Measurements from ENCODE around the gene PRKAG2. TPM values are rescaled to one million over a fixed set of nuclear protein-coding genes. Genes with fewer than 3 reads are reported as not detected.

PRKAG2 gene
- total RNA-seq, 4 donors from 2014 or later, result 7.5 to 14.3 (median 12.2) TPM

GRCh38 chr7:151863386-151864079 lies 13.4 kb downstream of the PRKAG2 start:
- 91 to 97% methylated on average over 11 of the region's 11 CpGs for WGBS, 2 donors
- no peak overlapping the region for H3K4me3 ChIP-seq (ENCODE audit: low read depth, poor library complexity, severe bottlenecking)
- TF ChIP-seq, protein P1, sequence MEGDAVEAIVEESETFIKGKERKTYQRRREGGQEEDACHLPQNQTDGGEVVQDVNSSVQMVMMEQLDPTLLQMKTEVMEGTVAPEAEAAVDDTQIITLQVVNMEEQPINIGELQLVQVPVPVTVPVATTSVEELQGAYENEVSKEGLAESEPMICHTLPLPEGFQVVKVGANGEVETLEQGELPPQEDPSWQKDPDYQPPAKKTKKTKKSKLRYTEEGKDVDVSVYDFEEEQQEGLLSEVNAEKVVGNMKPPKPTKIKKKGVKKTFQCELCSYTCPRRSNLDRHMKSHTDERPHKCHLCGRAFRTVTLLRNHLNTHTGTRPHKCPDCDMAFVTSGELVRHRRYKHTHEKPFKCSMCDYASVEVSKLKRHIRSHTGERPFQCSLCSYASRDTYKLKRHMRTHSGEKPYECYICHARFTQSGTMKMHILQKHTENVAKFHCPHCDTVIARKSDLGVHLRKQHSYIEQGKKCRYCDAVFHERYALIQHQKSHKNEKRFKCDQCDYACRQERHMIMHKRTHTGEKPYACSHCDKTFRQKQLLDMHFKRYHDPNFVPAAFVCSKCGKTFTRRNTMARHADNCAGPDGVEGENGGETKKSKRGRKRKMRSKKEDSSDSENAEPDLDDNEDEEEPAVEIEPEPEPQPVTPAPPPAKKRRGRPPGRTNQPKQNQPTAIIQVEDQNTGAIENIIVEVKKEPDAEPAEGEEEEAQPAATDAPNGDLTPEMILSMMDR (IDR thresholded peaks at IDR 0.05), result no peak
- no peak for TF ChIP-seq POLR2A (IDR thresholded peaks at IDR 0.05)
- no peak for DNase-seq (ENCODE audit: low spot score in 2 of 2)
- intact Hi-C loops (cut with DNase I; ENCODE audit: low total_unique reads), result no loop called here

DNA sequence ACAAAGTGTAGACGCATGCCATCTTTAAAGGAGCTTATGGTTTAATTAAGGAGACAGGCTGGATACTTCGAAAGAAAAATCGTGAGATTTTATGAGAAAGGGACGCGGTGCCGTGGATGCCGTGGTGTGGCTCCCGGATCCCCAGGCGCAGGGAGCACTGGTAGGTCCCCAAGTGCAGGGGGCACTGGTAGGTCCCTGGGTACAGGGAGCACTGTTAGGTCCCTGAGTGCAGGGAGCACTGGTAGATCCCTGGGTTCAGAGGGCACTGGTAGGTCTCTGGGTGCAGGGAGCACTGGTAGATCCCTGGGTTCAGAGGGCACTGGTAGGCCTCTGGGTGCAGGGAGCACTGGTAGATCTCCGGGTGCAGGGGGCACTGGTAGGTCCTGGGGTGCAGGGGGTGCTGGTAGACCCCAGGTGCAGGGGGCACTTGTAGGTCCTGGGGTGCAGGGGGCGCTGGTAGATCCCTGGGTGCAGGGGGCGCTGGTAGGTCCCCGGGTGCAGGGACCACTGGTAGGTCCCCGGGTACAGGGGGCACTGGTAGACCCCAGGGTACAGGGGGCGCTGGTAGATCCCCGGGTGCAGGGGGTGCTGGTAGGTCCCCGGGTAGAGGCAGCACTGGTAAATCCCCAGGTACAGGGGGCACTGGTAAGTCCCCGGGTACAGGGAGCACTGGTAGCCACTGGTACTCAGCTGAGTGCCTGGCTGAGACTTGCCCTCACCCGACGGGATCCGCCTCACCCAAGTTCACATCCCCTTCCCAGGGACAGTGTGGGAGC lies 14.1 kb downstream of the PRKAG2 start:
- DNase-seq (ENCODE audit: low spot score in 2 of 2), result no peak
- TF ChIP-seq, protein P1 (IDR thresholded peaks at IDR 0.05), result no peak
- no peak for TF ChIP-seq POLR2A (IDR thresholded peaks at IDR 0.05)
- WGBS, 2 donors, result 92 to 96% methylated on average over 20 to 21 of the region's 21 CpGs
- H3K4me3 ChIP-seq (ENCODE audit: low read depth, poor library complexity, severe bottlenecking), result no peak overlapping the region
- intact Hi-C loops (cut with DNase I; ENCODE audit: low total_unique reads), result no loop called here

DNA sequence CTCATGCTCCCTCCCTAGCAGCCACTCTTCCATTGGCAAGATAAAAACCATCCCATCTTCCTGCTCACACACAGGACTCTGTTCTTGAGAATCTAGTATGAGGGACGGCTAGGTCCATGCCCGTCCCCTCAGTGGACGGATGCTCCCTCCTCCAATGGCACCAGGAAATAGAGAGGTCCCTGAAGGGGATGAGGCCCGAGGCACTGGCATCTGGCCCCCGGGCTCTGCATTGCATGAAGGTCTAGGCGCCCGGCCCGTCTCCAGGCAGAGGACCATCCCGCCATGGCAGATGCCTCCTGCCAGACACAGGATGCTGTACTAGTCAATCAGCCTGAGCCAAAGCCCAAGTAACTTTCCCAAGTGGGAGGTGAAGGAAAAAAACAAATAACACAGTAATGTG lies 15.0 kb downstream of the PRKAG2 start:
- H3K4me3 ChIP-seq (ENCODE audit: low read depth, poor library complexity, severe bottlenecking), result no peak overlapping the region
- TF ChIP-seq, protein P1 (IDR thresholded peaks at IDR 0.05), result no peak
- TF ChIP-seq POLR2A (IDR thresholded peaks at IDR 0.05), result no peak
- intact Hi-C loops (cut with DNase I; ENCODE audit: low total_unique reads), result no loop called here
- no peak for DNase-seq (ENCODE audit: low spot score in 2 of 2)
- 89 to 94% methylated on average over 9 of the region's 9 CpGs for WGBS, 2 donors

- intact Hi-C loops (cut with DNase I; ENCODE audit: low total_unique reads), result no loop called here
- WGBS, 2 donors, result 78 to 79% methylated on average over 5 of the region's 5 CpGs
- TF ChIP-seq, protein P1 (IDR thresholded peaks at IDR 0.05), result no peak
- TF ChIP-seq POLR2A (IDR thresholded peaks at IDR 0.05), result no peak
- H3K4me3 ChIP-seq (ENCODE audit: low read depth, poor library complexity, severe bottlenecking), result no peak overlapping the region
- no peak for DNase-seq (ENCODE audit: low spot score in 2 of 2)
Observed at GRCh38 chr7:151860771-151861170, 16.1 kb downstream of the PRKAG2 start.

DNA sequence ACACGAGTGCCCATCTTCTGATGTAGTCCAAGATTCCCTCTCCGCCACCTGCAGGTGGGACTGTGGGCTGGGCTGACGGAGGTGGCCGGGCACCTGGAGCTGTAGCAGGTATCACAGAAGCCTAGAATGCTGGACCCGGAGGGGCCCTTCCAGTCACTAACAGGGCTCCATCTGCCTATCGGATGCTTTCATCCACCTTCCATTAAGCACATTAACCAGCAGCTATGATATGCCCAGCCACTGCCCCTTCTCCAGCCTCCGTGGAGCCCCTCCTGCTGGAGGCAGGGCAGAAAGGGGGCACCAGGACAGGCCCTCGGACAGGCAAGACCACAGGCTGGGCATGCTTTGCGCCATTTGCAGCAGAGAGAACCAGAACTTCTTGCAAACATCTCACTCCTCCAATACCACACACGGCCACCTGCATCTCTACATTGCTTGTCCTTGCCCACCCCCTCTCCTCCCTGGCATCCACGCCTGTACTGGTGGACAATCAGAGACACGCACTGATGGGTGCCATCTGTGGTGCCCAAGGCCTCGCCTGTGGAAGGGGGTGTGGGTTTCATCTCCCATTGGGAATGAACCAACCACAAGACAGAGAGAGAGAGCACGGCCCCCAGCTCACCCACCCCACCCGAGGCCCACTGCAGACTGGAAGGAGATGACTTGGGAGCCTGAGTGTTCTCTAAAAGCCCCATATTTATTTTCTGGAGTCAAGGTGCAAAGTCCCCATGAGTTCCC lies 16.8 kb downstream of the PRKAG2 start:
- intact Hi-C loops (cut with DNase I; ENCODE audit: low total_unique reads), result no loop called here
- DNase-seq (ENCODE audit: low spot score in 2 of 2), result no peak
- no peak for TF ChIP-seq POLR2A (IDR thresholded peaks at IDR 0.05)
- TF ChIP-seq, protein P1 (IDR thresholded peaks at IDR 0.05), result no peak
- H3K4me3 ChIP-seq (ENCODE audit: low read depth, poor library complexity, severe bottlenecking), result no peak overlapping the region
- 90 to 97% methylated on average over 15 of the region's 15 CpGs for WGBS, 2 donors

Measured in lower leg skin (tissue), 4 donors.